GM23338 (cell line): Measurements from ENCODE around the gene HNF1A.

ENCODE experiments used
- EZH2 ChIP-seq: fragments of 200-600 bp; sonication (generic); IDR thresholded peaks from one replicate; pipeline ENCODE4 v1.8.0; 2017; ENCODE audit warnings: antibody characterized with exemption, mild to moderate bottlenecking, low read depth; ENCODE audit not compliant: unreplicated experiment
- EZH2phosphoT487 ChIP-seq: fragments of 200-600 bp; sonication (generic); IDR thresholded peaks from one replicate; pipeline ENCODE4 v1.8.1; 2018; ENCODE audit warnings: antibody characterized with exemption; ENCODE audit not compliant: unreplicated experiment
- POLR2AphosphoS5 ChIP-seq: IDR thresholded peaks from 2 replicates; pipeline ENCODE4 v1.6.1; 2016; ENCODE audit warnings: antibody characterized with exemption, low read depth
- TF ChIP-seq, protein P1 (sequence below), 2 experiments: fragments of 200-600 bp in 1 of 2; sonication (generic) in 1 of 2; conservative IDR thresholded peaks; 2 replicates each; pipeline versions ENCODE4 v1.5.1 to v1.6.1; 2016 to 2017; ENCODE audit warnings: antibody characterized with exemption in 2 of 2, low read depth in 2 of 2, mild to moderate bottlenecking in 2 of 2, moderate library complexity in 1 of 2

DNA sequence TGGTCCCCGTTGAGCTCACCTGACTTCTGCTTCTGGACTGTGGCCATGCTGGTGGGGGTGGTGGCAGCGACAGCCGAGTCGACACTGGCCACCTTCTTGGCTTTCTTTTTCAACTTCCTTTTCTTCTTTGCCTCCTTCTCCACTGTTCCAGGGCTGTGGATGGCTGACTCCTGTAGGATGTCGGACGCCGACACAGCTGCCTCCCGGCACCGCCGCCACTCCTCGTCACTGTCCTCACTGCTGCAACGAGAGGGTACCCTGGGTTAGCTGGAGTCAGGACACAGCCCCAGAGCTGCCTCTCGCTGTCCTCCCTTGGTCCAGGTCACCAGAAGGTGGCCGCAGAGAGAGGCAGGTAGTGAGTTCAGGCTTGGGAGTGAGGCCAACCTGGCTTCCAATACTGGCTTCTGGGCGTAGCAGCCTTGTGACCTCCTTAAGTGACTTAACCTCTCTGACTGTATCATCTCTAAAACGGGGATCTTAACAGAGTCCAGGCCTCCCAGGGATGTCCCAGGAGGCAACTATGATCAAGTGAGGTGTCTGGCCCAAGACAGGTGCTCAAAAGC lies 26.0 kb downstream of the HNF1A start:
- TF ChIP-seq, protein P1, sequence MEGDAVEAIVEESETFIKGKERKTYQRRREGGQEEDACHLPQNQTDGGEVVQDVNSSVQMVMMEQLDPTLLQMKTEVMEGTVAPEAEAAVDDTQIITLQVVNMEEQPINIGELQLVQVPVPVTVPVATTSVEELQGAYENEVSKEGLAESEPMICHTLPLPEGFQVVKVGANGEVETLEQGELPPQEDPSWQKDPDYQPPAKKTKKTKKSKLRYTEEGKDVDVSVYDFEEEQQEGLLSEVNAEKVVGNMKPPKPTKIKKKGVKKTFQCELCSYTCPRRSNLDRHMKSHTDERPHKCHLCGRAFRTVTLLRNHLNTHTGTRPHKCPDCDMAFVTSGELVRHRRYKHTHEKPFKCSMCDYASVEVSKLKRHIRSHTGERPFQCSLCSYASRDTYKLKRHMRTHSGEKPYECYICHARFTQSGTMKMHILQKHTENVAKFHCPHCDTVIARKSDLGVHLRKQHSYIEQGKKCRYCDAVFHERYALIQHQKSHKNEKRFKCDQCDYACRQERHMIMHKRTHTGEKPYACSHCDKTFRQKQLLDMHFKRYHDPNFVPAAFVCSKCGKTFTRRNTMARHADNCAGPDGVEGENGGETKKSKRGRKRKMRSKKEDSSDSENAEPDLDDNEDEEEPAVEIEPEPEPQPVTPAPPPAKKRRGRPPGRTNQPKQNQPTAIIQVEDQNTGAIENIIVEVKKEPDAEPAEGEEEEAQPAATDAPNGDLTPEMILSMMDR (conservative IDR thresholded peaks at IDR 0.05; ENCODE audit: low read depth in 2 of 2): no peak
- TF ChIP-seq POLR2AphosphoS5 (no peak), EZH2 (no peak), EZH2phosphoT487 (no peak)
